ENCODE results near the gene SLCO2A1.

Gene SLCO2A1

DNA sequence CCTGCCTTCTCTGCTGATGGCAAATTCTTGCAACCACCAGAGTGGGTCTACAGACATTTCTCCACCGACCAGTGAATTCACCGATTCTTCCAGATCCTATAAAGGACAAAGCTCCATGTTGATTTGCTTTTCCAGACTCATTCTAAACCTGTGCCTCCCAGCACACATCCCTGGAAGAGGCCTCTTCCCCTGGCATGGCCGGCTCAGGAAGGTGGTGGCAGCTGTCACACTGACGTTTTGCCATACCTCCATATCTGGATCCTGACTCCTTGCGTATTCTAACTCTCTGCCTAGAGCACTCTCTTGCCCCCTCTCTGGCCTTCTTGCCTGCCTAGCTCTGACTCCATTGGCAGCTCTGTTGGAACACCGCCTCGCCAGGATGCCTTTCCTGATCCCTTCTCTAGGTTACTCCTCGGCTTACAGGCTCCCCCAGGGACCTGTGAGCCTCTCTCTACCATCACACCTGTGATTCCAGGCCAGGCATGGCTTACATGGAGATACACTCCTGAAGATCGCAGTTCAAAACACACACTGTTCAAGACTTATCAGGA, 31.0 kb downstream of the SLCO2A1 start:
- no peak for DNase-seq

- no peak for DNase-seq
Measured at GRCh38 chr3:133997871-133998635, 31.7 kb downstream of the SLCO2A1 start.

DNA sequence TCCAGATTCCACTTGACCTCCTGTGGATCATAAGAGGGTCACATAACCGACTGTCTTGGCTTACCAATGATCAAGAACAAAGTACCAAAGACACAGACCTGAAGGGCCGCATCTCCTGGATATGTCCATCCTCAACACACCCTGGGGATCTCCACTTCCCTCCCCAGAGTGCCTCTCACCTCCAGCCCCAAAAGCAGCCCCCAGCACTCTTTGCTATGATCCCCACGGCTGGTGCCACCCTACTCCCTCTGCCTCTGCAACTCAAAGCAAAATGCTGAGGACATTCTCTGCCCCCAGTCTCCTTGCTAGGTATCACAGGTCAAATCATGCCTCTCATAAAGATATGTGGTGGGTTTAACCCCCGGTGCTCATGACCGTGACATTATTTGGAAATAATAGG, 32.7 kb downstream of the SLCO2A1 start:
- no peak for DNase-seq

DNA sequence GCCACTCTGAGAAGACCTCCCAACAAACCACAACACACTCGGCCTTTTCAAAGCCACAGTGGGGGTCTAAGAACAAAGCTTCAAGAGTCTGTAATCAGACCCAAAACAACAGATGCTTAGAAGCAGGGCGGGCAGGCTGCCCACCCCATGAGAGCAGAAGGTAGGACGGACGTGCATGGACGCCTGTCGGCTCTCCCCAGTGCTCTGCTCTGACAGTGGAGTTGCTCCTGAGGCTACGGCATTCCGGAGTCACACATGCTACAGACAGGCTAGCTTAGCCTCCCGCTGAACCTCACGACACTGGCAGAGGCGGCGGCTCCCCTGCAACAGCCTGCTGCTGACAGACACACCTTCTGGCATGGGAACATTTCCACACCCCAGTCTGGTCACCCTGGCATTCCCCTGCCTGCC, 33.5 kb downstream of the SLCO2A1 start:
- no peak for DNase-seq

GRCh38 chr3:133995264-133995663, 34.5 kb downstream of the SLCO2A1 start:
- no peak for DNase-seq

- DNase-seq = no peak
Measured at GRCh38 chr3:133994166-133994890, 35.4 kb downstream of the SLCO2A1 start.

DNA sequence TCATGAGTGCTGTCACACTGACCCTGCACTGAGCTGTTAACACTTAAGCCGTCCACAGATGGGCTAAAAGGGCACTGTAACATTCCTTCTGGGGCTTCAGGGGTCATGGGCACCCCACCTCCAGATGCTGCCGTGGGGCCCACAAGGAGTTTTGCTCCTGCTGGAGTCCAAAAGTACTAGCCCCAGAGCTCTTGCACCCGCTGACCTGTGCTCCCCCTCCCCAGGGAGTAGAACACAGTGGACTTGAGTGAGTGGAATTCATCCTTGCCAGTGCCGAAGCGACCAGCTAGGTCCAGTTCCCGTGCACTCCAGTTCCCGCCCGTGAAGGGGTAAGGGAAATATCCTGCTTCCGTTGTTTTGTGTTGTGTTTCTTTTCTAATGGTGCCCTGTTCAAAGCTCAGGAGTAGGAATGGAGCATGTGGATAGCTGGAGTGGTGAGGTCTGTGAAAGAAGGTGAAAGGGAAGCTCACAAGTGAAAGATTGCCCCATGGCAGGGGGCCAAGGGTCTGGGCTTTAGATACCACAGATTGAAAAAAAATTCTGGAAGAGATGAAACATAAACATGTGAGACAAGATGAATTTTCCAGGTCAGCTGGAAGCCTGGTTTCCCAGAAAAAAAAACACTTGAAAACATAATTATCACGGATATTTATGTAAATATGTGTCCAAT, 36.6 kb downstream of the SLCO2A1 start:
- no peak for DNase-seq

GRCh38 chr3:133992381-133992780, 37.3 kb downstream of the SLCO2A1 start:
- DNase-seq = no peak

DNA sequence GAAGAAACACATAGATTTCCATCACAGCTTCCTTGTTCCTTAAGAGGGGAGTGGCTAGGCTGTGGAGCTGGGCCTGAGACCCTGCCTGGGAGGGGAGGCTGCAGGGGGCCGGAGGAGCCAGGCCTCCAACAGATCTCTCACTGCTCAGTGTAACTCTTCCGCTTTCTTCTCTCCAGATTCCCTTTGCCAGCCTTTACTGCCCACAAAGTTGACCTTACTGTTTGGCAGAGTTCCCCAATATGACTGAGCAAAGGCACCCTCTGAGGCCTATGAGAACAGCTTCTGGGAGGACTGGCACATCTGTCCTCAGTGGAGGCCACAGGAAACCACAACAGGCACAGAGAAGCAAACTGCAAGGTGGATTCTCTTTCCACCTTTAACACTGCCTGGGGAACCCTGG, 38.1 kb downstream of the SLCO2A1 start:
- DNase-seq = no peak

DNA sequence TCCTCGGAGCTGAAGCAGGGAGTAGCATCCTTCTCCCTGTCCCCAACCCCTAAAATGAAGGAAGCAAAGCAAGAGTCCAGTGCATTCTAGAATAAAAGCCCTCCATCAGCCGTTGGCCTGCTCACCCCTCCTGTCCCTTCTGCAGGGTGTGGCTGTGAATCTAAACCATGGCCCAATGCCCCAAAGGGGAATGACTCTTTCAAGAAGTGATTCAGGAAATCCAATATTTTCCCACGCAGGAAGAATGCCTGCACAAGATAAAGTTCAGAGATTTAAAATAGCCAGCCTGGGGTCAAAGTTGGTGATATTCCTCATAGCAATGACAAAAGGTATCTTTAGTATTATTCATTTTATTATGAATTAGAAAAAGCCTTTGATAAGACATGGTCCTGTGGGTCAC, 38.5 kb downstream of the SLCO2A1 start:
- DNase-seq = no peak

DNA sequence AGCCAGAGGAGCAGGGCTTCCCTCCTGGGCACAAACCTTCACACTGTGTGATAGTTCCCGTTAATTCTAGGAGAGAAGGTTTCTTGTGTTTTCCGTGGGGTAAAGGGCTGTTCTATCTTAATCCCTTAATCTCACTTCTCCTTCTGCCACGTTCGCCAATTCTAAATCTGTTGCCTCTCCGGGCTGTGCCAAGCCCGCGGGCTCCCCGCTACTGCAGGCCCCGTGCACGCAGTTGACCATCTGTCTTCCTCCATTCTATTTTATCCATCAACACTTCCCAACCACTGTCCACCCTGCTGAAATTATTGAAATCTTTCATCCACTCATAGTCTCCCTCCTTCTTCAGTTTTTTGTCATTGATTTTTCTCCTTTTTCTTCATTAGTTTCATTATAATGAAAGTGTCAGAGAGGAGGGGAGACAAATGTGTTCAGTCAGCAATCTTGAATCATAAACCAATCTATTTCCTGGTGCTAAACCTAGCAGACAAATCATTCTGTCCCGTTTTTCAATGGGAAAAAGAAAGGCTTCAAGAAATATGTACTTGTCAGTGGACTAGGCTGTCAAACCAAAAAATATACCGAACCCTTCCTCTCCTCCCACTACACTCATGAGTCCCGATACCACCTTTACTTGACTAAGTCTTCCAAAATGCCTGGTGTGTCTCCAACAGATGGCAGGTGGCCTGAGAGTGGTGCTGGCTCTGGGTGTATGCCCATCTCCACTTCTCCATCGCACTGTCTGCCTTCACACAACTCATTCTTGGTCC, 39.6 kb downstream of the SLCO2A1 start:
- DNase-seq = no peak

GRCh38 chr3:133988631-133989161, 41.0 kb downstream of the SLCO2A1 start:
- DNase-seq = no peak

DNA sequence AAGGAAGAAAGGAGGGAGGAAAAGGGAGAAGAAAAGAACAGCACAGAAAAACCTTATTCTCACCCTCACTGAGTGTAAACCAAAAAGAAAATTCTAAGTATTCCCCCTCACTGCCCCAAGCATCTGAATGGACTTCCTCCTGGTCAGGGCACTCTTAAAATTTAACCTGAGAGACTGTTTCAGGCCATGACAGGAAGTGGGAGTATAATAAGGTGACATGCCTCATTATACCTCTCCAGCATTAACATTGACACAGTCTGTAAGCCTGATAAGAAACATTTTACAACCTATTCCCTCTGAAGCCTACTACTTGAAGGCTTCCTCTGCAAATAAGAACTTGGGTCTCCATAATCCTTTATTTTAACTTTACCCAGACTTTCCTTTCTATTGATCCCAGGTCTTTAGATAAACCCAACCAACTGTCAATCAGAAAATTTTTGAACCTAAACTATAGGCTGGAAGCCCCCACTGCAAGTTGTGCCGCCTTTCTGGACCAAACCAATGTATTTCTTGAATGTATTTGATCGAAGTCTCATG, 41.7 kb downstream of the SLCO2A1 start:
- DNase-seq = no peak

GRCh38 chr3:133987136-133987535, 42.6 kb downstream of the SLCO2A1 start:
- no peak for DNase-seq

GRCh38 chr3:133986311-133986710, 43.4 kb downstream of the SLCO2A1 start:
- DNase-seq = no peak

GRCh38 chr3:133984975-133985374, 44.8 kb downstream of the SLCO2A1 start:
- DNase-seq = no peak

DNA sequence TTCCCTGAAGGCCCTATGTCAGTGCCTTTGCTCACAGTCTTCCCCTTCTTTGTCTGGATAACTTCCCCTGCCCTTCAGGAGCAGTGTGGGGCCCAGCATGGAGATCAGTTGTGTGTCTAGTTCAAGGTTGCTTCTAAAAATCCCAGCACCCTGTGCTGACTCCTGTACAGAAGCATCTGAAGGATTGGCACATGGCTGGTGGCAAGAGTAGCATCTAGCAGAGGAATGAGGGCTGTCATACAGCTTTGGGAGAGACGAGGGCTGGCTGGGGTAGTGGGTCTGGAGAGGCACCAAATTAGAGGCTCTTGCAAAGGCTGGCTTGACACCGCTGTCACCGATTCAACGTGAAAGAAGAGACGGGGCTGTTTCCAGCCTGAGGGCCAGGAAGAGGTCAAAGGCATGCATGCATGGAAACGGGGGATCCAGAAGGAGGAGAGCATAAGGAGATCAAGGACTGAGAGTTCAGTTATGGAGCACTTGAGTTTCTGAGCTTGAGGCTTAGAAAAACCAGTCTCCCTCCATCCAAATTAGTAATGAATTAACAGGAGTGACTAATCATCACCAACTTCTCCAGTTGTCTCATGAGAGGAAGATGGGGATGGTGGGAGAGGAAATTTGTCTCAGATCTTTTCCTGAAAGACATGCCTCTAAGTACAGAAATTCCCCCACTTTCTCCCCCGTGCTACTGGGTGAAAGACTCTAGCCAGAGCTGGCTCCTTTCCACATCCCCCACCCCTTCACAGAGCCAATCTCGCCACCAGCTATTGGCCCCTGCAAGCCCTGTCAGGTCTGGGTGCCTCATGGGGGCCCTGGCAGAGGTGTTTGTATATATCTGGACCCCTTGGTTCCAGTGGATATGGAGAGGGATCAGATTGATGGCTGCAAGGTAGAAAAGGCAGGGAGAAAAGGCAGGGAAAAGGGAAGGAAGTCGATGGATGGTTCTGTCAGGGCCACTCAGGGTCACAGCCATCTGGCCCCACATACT, 45.9 kb downstream of the SLCO2A1 start:
- no peak for DNase-seq

DNA sequence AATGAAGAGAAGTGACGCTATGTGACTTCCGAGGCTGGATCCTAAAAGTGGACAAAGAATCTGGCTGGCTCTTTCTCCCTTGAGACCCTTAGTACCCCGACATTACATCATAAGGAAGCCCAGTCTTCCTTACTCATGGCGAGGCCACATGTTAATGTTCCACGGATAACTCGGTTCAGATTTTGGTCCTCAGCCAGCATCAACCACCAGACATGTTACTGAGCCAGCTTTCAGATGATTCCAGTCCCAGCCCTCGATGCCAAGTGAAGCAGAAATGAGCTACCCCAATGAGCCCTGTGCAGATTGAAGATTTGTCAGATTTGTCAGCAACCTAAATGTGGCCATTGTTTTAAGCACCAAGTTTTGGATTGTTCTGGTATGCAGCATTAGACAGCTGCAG, 46.6 kb downstream of the SLCO2A1 start:
- no peak for DNase-seq

DNA sequence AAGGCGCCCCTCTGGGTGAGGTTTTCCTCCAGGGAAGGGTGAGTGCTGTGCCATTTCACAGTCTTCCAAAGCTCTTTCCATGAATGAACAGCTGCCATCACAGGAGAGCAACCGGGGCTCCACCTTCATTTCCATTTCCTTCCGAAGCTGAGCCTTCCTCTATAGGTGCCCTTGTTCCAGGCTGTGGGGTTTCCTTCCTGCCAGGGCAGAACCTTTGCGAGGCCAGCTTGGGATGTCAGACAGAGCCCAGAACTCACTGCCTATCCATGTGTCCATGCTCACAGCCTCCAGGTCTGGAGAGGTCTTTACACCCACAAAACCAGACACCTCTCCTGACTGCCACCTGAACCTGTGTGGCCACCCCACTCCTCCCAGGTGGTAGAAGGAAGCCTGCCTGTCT, 49.2 kb downstream of the SLCO2A1 start:
- no peak for DNase-seq

GRCh38 chr3:133980035-133980434, 49.7 kb downstream of the SLCO2A1 start:
- no peak for DNase-seq

DNA sequence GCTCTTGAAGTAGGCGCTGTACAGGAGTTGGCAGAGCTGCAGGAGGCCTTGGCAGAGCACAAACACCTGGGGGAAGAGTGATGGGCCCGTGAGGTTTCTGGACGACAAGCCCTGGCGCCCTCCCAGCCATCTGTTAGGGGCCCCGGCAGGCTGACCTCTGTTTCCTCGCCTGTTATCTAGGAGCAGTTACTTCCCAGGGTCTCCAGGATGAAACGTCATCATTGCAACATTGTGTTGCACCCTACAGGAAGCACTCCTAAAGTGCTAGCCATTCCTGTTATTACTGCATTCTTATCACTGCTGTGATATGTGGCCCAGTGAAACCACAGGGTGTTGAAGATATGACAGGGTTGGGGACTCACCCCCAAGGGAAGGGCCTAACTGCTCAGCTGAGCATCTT, 50.2 kb downstream of the SLCO2A1 start:
- DNase-seq = no peak
